Erythroblast (primary cell): ENCODE results near the gene MYEOV.

Experiments used
- GATA1 ChIP-seq: IDR thresholded peaks from 2 replicates; pipeline ENCODE4 v1.6.1; 2011; ENCODE audit warnings: low read depth, mild to moderate bottlenecking, control low read depth, low read length, moderate library complexity
- POLR2A ChIP-seq: IDR thresholded peaks from 2 replicates; pipeline ENCODE4 v1.6.1; 2011; ENCODE audit warnings: mild to moderate bottlenecking, low read length

GRCh38 chr11:69268911-69269310 lies 25.0 kb upstream of the MYEOV start:
- TF ChIP-seq POLR2A (no peak), GATA1 (no peak)
